MM.1S (cell line): Measurements from ENCODE around the gene SNX25.

ENCODE experiments used
- EZH2 ChIP-seq: fragments of 300-600 bp; sonication (generic); optimal IDR thresholded peaks from 2 replicates; pipeline ENCODE3; 2017; ENCODE audit warnings: low read depth, mild to moderate bottlenecking, antibody characterized with exemption, low read length, mixed read lengths
- TF ChIP-seq, protein P1 (sequence below): fragments of 300-600 bp; sonication (generic); IDR thresholded peaks from 2 replicates; pipeline ENCODE4 v1.5.1; 2016; ENCODE audit warnings: antibody characterized with exemption, low read length, mixed read lengths

- TF ChIP-seq, protein P1, sequence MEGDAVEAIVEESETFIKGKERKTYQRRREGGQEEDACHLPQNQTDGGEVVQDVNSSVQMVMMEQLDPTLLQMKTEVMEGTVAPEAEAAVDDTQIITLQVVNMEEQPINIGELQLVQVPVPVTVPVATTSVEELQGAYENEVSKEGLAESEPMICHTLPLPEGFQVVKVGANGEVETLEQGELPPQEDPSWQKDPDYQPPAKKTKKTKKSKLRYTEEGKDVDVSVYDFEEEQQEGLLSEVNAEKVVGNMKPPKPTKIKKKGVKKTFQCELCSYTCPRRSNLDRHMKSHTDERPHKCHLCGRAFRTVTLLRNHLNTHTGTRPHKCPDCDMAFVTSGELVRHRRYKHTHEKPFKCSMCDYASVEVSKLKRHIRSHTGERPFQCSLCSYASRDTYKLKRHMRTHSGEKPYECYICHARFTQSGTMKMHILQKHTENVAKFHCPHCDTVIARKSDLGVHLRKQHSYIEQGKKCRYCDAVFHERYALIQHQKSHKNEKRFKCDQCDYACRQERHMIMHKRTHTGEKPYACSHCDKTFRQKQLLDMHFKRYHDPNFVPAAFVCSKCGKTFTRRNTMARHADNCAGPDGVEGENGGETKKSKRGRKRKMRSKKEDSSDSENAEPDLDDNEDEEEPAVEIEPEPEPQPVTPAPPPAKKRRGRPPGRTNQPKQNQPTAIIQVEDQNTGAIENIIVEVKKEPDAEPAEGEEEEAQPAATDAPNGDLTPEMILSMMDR, result no peak
- TF ChIP-seq EZH2, result no peak
Measured at GRCh38 chr4:185311113-185311888, 101.9 kb downstream of the SNX25 start.
